Stimulated activated naive CD8-positive, alpha-beta T cell treated with anti-CD3 and anti-CD28 coated beads, Interleukin-15, Interleukin-2, amounts not matched to agents 100 U/mL and 50 U/mL, for 24 hours (primary cell): Measurements from ENCODE around the gene SHROOM4.

Source experiments
- ATAC-seq: fragments of 150-1000 bp; cut with Tn5 transposase; one replicate; pipeline ENCODE4 v1.10.0; 2021
- DNase-seq: peaks from one replicate; pipeline ENCODE4 v3.0.0; 2021

The SHROOM4 gene

DNA sequence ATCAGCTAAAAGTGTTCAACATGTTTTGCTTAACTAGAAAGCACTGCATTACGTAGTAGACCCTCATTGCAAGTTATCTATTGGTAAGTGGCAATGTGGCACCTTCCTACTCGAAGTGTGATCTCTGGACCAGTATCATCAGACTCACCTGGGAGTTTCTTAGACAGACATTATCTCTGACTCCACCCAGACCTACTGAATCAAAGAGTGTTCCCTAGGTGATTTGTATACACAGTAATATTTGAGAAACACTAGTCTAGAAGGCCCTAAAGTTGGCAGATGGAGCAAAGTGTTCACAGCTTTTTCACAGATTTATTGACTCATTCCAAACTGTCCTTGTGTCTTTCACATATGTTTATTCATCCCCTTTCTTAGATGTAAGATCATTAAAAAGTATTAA lies 35.7 kb downstream of the SHROOM4 start:
- DNase-seq (no peak), ATAC-seq (no peak)

GRCh38 chrX:50776248-50776647 lies 37.7 kb downstream of the SHROOM4 start:
- DNase-seq: no peak
- ATAC-seq: no peak

- no peak for DNase-seq
- ATAC-seq: no peak
Observed at GRCh38 chrX:50771382-50771781, 42.6 kb downstream of the SHROOM4 start.

DNA sequence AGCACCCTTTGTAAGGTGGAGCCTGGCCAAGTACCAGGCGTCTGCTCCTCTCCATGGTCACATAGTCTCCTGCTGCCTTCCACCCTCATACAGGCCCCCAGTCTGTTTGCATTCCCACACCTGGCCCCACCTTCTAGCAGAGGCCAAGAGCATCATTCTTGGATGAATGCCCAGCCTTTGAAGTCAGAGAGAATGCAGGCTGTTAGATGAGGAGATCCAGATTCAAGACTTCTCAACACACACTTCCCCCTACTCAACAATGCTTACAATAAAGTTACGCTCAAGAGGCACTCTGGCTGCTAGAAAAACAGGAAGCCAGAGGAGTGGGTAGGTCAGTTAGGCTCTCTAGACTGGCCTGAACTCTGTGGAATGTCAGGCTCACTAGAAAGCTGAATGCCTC lies 43.3 kb downstream of the SHROOM4 start:
- ATAC-seq (no peak), DNase-seq (no peak)

- ATAC-seq: no peak
- no peak for DNase-seq
Observed at GRCh38 chrX:50769389-50770063, 44.5 kb downstream of the SHROOM4 start.

GRCh38 chrX:50768801-50769200 lies 45.2 kb downstream of the SHROOM4 start:
- DNase-seq (no peak), ATAC-seq (no peak)

- ATAC-seq (no peak), DNase-seq (no peak)
Observed at GRCh38 chrX:50765986-50766385, 48.0 kb downstream of the SHROOM4 start.

- DNase-seq (no peak), ATAC-seq (no peak)
Observed at GRCh38 chrX:50762578-50762977, 51.4 kb downstream of the SHROOM4 start.

DNA sequence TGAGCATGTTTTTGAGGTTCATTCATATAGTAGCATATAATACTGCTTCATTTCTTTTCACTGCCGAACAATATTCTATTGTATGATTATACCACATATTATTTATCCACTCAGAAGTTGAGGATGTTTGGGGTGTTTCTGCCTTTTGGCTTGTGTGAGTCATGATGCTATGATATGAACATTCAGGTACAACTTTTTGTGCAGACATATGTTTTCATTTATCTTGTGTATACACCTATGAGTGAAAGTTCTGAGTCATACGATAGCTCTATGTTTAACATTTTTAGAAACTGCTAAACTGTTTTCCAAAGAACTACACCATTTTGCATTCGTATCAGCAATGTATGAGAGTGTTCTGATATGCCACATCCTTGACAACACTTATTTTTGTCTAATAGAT lies 57.7 kb downstream of the SHROOM4 start:
- no peak for ATAC-seq

DNA sequence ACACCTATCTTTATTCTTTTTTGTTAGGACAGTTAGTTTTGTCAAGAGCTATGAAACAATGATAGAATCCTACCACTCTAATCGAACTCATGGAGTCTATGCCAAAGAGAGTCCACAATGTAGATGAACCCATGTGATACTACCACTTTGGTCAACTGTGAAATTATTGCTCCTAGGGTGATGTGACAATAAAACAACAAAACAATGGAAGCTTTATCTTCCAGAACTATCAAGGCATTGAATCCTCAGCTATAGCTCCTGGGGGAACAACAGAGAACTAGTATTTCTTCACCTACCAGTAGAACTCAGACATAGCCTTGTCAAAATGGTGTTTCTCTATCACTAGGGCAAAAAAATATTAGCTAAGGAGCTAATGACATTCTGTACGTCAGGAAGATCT lies 62.9 kb downstream of the SHROOM4 start:
- DNase-seq (no peak), ATAC-seq (no peak)

More for the DNA sequence above, 57.7 kb downstream of the SHROOM4 start:
- no peak for DNase-seq

- DNase-seq: peak; percentile 10
- ATAC-seq: no peak
Observed at GRCh38 chrX:50747471-50747900, 66.5 kb downstream of the SHROOM4 start.

DNA sequence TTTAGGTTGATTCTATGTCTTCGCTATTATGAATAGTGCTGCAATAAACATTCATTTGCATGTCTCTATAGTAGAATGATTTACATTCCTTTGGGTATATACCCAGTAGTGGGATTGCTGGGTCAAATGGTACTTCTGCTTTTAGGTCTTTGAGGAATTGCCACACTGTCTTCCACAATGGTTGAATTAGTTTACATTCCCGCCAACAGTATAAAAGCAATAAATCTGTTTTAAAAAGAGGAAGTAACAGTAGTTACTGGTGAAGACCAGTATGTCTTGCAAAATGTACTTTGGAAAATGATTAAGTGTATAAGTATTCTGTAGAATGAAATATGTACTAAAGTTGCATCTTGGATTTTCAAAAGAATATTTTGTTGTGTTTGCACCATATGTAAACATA lies 77.3 kb downstream of the SHROOM4 start:
- ATAC-seq: no peak
- DNase-seq: no peak

- DNase-seq (no peak), ATAC-seq (no peak)
Observed at GRCh38 chrX:50726296-50726695, 87.7 kb downstream of the SHROOM4 start.

GRCh38 chrX:50725310-50725709 lies 88.7 kb downstream of the SHROOM4 start:
- no peak for DNase-seq
- no peak for ATAC-seq

DNA sequence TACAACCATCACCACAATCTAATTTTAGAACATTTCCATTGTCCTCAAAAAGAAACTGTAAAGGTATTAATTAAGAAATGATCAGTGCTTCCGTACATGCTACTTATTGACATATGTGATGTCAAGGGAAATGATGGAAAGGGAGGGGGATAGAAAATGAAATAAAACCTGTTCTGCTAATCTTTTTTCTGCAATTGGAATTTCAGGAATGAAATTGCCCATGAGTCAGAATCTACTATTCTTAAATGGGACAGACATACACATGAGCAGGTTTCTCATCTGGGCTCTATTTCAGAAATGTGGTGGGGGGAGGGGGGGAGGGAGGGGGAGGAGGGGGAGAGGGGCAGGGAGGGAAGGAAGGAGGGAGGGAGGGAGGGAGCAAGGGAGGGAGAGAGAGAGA lies 91.0 kb downstream of the SHROOM4 start:
- DNase-seq: no peak
- ATAC-seq: no peak

GRCh38 chrX:50721764-50722521 lies 92.1 kb downstream of the SHROOM4 start:
- DNase-seq (no peak), ATAC-seq (no peak)

DNA sequence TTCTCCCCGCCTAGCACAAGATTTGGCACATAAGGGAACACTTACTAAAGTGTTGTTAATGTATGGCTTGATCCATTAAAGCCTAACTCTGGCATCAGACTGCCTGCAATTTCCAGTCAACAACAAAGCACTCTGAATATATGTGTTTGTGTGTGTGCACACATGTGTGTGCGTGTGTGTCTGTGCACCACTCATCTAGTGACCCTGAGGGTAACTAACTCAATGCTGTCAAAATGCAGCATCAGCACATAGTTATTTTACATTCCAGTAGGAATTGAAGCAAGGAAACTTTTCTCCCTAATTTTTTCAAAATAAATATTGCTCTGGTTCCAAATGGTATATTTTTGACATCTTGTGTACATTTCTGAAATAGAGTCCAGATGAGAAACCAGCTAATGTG lies 94.4 kb downstream of the SHROOM4 start:
- DNase-seq (no peak), ATAC-seq (no peak)

GRCh38 chrX:50718776-50719175 lies 95.2 kb downstream of the SHROOM4 start:
- ATAC-seq (no peak), DNase-seq (no peak)

- ATAC-seq: no peak
- no peak for DNase-seq
Observed at GRCh38 chrX:50716706-50717105, 97.3 kb downstream of the SHROOM4 start.

DNA sequence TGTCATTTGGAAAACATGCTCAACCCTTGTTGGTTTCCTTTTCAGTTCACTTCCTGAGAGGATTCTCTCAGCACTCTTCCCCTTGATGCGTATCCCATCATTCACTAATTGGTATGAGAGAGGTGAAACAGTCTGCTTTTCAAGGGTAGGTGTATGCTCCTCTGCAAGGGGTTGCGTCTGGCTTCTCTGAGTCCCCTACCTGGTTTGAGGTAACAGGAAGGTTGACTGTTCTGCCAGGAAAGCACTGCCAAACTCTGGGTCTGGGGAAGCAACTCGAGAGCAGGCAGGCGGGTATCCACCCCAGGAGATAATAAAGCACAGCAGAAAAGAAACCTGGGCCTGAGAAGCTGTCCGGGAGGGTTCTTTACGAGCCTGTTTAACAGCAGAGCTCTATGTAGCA lies 101.2 kb downstream of the SHROOM4 start:
- DNase-seq (no peak), ATAC-seq (no peak)

- DNase-seq (no peak), ATAC-seq (no peak)
Observed at GRCh38 chrX:50711907-50712306, 102.1 kb downstream of the SHROOM4 start.

- no peak for DNase-seq
- ATAC-seq: no peak
Observed at GRCh38 chrX:50707955-50708699, 105.9 kb downstream of the SHROOM4 start.

- ATAC-seq (no peak), DNase-seq (no peak)
Observed at GRCh38 chrX:50707405-50707804, 106.6 kb downstream of the SHROOM4 start.
